Activated CD8-positive, alpha-beta memory T cell treated with anti-CD3 and anti-CD28 coated beads, Interleukin-2, amount 50 U/mL, for 1 hour (primary cell): Measurements from ENCODE around the gene URAD.

Experiments used
- DNase-seq: peaks from one replicate; pipeline ENCODE4 v3.0.0-alpha.2; 2020; ENCODE audit errors: extremely low read depth

The URAD gene

GRCh38 chr13:28000567-28000966 lies 12.1 kb upstream of the URAD start:
- DNase-seq, result no peak

DNA sequence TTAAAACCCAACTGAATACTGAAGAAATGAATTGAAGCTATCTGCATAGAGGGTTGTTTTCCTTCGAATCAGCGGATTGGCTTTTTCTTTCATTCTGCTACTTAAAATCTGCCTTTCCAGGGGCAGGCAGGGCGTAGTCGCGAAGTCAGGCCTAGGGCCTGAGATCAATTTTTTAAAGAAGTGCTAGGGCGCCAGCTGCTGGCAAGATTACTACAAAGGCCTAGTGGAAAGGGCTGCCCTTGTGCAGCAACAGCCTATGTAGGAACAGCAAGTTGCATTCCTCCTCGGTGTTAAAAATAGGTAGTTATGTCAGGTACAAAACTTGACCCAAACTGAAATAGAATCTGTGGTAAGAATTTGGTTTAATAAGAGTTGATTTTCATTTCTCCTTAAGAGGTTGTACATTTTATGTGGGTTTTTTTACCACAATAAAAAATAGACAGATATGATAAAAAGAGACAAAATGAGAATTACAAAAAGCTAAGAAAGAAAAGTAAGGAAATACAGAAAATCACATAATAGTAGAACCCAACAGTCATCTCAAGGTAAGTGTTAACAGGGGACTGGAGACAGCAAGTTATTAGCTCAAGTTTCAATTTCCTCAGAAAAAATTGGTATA lies 9.5 kb upstream of the URAD start:
- DNase-seq, result no peak

DNA sequence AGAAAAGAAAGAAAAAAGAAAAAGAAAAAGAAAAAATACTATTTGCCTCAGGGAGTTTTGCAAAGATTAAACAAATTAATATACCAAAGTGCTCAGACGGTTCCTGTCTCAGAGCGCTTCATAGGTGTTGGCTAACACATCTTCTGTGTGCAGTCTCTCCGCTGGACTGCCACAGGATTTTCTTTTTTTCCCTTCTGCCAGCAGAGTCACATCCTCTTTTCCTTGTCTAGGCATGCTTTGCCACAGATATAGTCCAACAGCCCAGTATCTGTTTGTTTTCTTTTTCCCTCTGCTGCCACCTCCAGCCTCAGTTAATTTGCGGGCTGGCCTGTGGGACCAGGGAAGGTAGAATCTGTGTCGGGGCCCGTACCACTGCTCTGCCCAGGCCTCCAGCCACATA lies 3.4 kb upstream of the URAD start:
- DNase-seq, result no peak

GRCh38 chr13:27985600-27985999 lies 2.9 kb downstream of the URAD start:
- DNase-seq, result no peak

- no peak for DNase-seq
These were observed 6.1 kb downstream of the URAD start for GRCh38 chr13:27982361-27982760.

DNA sequence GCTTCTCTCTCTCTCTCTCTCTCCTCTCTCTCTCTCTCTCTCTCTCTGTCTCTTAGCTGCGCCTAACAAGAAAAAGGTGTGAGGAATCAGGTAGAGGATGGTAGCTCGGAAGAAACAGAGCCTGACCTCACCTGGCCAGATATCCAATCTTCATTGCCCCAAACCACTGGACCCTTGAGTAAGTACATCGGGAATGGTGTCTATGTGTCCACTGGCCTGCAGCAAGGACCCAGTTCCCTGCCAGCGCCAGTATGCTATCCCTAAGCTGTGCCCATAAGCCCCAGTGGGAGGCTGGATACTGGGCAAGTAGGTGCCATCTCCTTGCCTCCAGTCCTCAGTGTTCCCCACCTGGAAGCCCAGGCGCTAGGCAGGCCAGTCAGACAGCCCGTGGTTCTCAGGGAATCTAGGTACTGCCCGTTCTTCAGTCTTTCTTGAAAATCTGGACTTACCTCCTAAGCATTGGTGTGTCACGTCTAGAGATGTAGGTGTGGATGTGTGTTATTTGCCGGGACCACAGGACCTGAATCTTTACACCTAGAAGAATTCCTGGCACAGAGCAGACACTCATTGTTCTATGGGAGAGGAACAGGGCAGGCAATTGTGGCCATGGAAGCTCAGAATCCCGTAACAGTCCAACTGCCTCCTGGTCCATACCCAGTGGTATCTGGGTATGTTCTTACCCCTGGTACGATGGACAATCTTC lies 7.3 kb downstream of the URAD start:
- no peak for DNase-seq

DNA sequence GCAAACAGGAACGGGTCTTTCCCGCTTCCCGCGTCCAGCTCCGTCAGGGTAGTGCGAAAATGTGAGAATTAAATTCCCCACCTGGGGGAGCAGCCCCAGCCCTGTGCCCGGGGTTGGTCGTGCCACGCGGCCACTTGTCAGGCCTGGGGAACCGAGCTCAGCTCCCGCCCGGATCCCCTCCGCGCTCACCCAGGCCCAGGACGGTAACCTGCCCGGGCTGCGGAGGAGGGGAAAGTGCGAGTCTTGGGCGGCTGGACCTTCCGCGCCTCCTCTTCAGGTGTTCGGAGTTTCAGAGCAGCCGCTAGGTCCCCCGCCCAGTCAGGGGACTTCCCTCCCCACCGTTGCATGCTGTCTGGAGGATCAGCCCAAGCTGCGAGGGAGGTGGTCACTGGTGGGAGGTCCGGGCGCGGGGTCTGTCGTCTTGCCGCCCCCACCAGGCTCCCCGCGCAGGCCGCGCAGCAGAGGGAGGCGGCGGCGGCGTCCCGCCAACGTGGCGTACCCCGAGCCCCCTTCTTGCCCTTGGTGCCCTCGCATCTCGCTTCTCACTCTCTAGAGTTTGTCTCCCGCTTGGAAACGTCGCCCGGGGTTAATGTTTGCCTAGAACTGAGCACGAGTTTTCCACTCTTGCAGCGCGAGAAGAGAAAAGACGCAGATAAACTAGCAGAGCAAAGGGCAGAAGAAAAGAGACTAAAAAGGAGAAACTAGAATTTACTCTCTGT lies 8.1 kb downstream of the URAD start:
- no peak for DNase-seq

- no peak for DNase-seq
These were observed 8.7 kb downstream of the URAD start for GRCh38 chr13:27979765-27980279.

GRCh38 chr13:27979001-27979643 lies 9.4 kb downstream of the URAD start:
- no peak for DNase-seq

GRCh38 chr13:27978301-27978968 lies 10.1 kb downstream of the URAD start:
- DNase-seq, result no peak

DNA sequence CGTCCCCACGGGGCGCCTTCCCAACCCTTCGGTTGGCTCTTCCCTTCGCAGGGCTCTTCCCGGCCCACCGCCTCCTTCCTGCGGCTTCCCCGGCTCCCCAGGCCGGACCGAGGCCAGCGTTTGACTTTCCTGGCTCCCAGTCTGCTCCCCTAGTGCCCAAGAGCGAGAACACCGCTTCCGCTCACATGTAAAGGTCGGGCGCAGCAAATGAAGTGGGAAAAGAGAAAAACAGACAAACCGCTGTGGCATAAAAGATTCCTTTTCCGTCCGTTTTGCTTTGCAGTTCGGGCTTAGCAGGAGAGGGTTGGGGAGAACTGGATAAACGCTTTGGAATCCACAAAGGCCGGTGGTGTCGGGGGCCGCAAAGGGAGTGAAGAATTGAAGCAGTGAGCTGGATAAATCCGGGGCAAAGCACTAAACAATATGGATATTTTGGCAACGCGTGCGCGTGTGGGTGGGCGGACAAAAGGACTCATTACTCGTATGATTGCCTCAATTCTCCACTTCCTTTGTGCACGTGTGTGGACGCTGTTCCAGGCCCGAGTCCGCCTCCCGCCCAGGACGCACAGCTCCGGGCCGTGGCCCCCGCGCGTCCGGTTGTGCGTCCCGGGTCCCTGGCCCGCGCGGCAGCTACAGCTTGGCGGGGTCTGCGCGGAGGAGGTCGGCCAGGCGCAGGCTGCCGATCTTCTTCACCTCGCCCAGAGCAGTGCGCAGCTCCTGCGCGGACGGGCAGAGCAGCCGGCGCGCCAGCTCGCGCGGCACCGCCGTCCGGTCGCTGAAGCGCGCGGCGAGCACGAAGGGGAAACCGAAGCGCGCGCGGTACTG lies 10.8 kb downstream of the URAD start:
- DNase-seq, result no peak

GRCh38 chr13:27976362-27977091 lies 12.0 kb downstream of the URAD start:
- DNase-seq, result no peak

DNA sequence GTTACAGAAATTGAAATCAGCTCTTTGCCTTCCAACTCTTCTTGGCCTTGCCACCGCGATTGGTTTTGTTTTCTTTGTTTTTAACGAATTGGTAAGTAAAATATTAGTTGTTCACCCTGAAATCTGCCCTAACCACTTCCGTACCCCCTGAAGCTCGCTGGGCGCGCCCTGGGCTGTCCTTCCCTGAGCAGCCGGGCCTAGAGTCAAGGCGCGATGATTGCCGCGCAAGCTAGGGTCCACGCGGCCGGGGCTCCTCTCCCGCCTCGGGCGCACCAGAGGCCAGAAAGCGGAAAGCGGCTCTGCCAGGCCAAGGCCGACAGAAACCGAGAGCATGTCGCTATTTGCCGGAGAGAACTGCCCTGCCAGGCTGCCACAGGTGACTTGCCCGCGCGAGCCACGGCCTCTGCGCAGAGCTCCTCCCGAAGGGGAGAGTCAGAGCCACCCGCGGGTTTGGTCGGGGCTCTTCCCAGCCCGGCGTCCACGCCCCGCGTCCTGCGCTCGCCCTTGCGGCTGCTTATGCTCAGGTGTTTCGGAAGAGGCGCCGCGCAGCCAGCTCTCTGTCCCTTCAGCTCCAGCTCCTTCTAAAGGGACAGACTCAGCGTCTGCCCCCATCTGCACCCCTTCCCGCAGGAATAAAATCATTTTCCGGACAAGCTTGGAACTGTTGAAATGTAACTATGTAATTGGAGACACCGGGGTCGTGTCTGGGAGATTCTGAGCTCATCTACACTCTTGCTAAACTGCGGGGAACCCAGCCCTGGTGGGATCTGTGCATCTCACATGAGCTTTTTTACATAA lies 12.7 kb downstream of the URAD start:
- no peak for DNase-seq

- DNase-seq, result no peak
These were observed 14.4 kb downstream of the URAD start for GRCh38 chr13:27973961-27974662.

DNA sequence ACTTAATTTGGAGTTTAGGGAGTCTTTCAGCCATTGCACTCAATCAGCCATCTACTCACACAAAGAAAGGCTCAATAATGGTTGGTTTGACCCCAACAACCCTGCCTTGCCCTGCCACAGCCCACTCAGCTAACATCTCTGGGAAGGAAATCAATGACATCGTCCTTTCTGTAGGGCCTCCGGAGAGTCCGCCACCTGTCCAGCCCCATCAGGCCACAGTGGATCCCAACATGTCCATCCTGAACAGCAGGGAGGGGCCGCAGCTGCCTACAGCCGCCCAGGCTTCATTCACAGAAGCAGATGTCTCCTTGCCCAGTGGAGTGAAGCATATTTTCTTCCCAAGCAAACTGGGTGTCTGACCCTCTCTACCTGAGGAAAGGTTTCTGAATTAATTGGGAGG lies 15.2 kb downstream of the URAD start:
- DNase-seq, result no peak

DNA sequence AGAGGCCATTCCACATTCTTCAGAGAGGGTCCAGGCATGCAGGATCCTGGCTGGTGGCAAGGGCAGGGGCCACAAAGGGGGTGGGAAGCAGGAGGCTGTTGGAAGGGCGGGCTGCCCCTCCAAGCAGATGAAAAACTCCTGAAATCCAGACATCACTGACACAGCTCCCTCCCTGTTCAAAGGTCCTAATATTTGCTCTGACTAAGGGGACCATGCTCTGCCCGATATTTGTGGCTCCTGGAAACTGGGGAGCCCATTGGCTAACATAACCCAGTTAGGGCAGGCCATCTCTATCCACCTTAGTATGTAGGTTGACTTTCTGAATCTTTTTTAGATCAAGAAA lies 16.0 kb downstream of the URAD start:
- DNase-seq, result no peak

DNA sequence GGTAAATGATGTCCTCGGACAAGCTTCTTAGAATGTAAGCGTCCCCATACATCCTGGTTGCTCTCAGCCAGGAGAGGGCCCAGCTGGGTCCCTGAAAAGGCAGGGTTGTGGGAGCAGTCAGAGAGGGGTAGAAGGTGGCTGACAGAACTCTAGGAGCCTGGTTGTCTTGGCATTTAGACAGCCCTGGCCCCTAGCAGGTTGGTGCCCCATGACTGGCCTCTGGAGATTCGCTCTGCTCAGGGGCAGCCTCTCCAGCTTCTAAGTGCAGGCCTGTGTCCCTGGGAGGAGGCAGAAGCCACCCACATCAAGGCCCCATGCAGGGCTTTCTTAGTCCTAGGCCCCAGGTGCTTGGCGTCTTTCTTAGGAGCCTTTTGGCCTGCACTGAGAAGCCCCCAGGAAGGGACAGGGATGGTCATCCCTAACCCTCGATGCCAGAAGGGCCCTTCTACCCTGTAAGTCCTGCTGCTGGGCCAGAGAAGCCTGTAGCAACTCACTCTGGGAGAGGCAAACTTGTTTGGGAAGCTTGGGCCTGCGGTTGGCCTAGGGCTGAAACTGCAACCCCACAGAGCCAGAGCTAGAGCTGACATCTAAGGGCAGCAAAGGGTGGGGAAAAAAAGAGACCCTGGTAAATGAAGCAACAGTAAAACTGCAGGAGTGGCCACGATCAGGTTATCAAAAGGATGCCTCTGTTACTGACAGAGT lies 16.6 kb downstream of the URAD start:
- no peak for DNase-seq

GRCh38 chr13:27971236-27971645 lies 17.3 kb downstream of the URAD start:
- no peak for DNase-seq
